OCI-LY1 (cell line): ENCODE measurements around the gene ABCG2.

Experiments used
- H2AFZ ChIP-seq: fragments of 200-600 bp; sonication (generic), shearing (Covaris generic); 2 replicates; pipeline ENCODE4 v1.6.0; 2014; ENCODE audit warnings: antibody characterized with exemption, mild to moderate bottlenecking, low read length
- H3F3A ChIP-seq: fragments of 200-600 bp; sonication (generic), shearing (Covaris generic); 2 replicates; pipeline ENCODE4 v1.6.0; 2014; ENCODE audit warnings: mild to moderate bottlenecking, antibody characterized with exemption, low read length, moderate library complexity; ENCODE audit not compliant: insufficient read depth
- H3K27ac ChIP-seq: fragments of 200-600 bp; sonication (generic); 2 replicates; pipeline ENCODE4 v1.5.1; 2014; ENCODE audit warnings: low read length, mixed run types, mild to moderate bottlenecking, low read depth; ENCODE audit not compliant: poor library complexity, severe bottlenecking
- H3K27me3 ChIP-seq: fragments of 200-600 bp; sonication (generic); 2 replicates; pipeline ENCODE4 v1.6.0; 2014; ENCODE audit warnings: antibody characterized with exemption, mild to moderate bottlenecking, low read length, moderate library complexity; ENCODE audit not compliant: insufficient read depth
- H3K36me3 ChIP-seq: fragments of 200-600 bp; sonication (generic); 2 replicates; pipeline ENCODE4 v1.6.1; 2014; ENCODE audit warnings: mild to moderate bottlenecking, antibody characterized with exemption, low read length, moderate library complexity, mixed read lengths; ENCODE audit not compliant: insufficient read depth
- H3K4me1 ChIP-seq: fragments of 200-600 bp; sonication (generic); 2 replicates; pipeline ENCODE4 v1.5.1; 2014; ENCODE audit warnings: mild to moderate bottlenecking, low read length, moderate library complexity; ENCODE audit not compliant: insufficient read depth, severe bottlenecking
- H3K4me2 ChIP-seq: fragments of 200-600 bp; sonication (generic), shearing (Covaris generic); 2 replicates; pipeline ENCODE4 v1.6.1; 2014; ENCODE audit warnings: low read length
- H3K4me3 ChIP-seq: fragments of 200-600 bp; sonication (generic); 2 replicates; pipeline ENCODE4 v1.5.1; 2014; ENCODE audit warnings: low read length, low read depth, mild to moderate bottlenecking, mixed read lengths; ENCODE audit not compliant: poor library complexity, severe bottlenecking
- H3K79me2 ChIP-seq: fragments of 200-600 bp; shearing (Covaris generic); 2 replicates; pipeline ENCODE4 v1.6.1; 2016; ENCODE audit warnings: mixed run types, low read length, mixed read lengths; ENCODE audit not compliant: insufficient read depth
- H3K9ac ChIP-seq: fragments of 200-600 bp; sonication (generic), shearing (Covaris generic); 2 replicates; pipeline ENCODE4 v1.6.1; 2014; ENCODE audit warnings: mild to moderate bottlenecking, low read length, mixed read lengths
- H3K9me2 ChIP-seq: fragments of 200-600 bp; sonication (generic), shearing (Covaris generic); 2 replicates; pipeline ENCODE4 v1.6.1; 2014; ENCODE audit warnings: low read depth, mild to moderate bottlenecking, low read length, mixed read lengths
- H3K9me3 ChIP-seq: fragments of 200-600 bp; shearing (Covaris generic); 2 replicates; pipeline ENCODE4 v1.6.1; 2014; ENCODE audit warnings: low read length, mixed read lengths
- H4K20me1 ChIP-seq: fragments of 200-600 bp; sonication (generic), shearing (Covaris generic); 2 replicates; pipeline ENCODE4 v1.6.0; 2016; ENCODE audit warnings: mild to moderate bottlenecking, low read length; ENCODE audit not compliant: insufficient read depth
- EZH2 ChIP-seq: fragments of 200-600 bp; sonication (generic), shearing (Covaris generic); IDR thresholded peaks from 2 replicates; pipeline ENCODE4 v1.8.0; 2017; ENCODE audit warnings: borderline replicate concordance, mixed run types, mild to moderate bottlenecking, antibody characterized with exemption, low read length, moderate library complexity, mixed read lengths
- TF ChIP-seq, protein P1 (sequence below): fragments of 200-600 bp; sonication (generic), shearing (Covaris generic); IDR thresholded peaks from 2 replicates; pipeline ENCODE4 v1.5.1; 2017; ENCODE audit warnings: mild to moderate bottlenecking, antibody characterized with exemption, low read length, moderate library complexity, mixed read lengths

Gene ABCG2

DNA sequence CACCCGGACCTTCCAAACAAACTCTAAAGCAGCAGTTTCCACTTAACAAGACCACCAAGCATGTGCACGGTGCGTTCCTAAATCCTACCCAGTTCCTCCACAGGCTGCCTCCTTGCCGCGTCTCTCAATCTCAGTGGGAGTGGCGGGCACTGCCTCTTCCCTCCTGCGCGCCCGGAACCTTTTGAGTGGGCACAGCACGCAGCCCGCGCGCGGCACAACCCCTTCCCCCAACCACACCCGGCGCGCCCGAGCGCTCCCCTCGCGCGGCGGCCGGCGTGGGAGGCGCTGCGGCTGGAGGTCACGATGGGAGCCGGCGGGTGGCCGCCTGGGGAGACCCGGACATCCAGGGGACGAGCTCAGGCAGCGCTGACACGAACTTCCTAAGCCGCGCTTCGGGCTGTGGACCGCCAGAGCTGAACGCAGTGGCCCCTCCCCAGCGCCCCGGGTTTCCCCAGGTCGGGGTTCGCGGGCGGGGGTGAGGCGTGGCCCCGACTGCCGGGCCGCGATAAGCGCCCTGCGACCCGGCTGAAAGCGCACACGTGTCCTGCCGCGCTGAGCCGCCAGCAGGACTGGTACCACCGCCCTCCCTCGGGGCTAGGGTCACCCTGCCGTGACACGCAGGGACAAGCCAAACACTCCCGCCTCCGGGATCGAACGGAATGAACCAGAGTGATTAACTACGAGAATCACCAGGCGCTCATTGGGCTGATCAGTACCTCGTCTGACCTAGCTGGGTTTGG is at the start of gene ABCG2:
Gene ABCG2, minus strand, starts transcription at position 151 of the 740 bp plus-strand sequence. CDS start 18,644 bp downstream, outside the sequence.
- Histone ChIP-seq H3K27ac (no peak within 1 kb of the TSS), H3K9ac (no peak within 1 kb of the TSS)

DNA sequence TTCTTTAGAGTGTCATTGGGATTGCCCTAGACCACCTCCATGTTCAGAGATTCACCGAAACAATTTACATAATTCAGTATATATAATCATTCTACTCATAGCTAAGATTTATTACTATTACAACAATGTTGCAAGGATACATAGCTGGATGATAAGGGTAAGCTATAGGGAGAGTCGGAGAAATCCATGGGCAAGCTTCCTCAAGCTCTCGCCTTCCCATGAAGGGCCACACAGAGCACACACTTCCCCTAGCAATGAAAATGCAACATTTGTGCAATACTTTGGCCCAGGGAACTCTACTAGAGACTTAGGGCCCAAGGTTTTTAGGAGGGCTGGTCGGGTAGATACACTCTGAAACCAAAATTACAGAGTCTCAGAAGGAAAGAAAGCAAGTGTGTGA is 49.7 kb upstream of the ABCG2 start:
- no peaks in the 10 kb centered on the region for H3K79me2 ChIP-seq
- H3K9ac ChIP-seq = no peak overlapping the region
- no peaks in the 10 kb centered on the region for H3K27me3 ChIP-seq
- H3K27ac ChIP-seq = no peak overlapping the region
- no peaks in the 10 kb centered on the region for H3K36me3 ChIP-seq
- H3K4me2 ChIP-seq = no peak overlapping the region
- H4K20me1 ChIP-seq = no peaks in the 10 kb centered on the region
- no peaks in the 10 kb centered on the region for H3K9me3 ChIP-seq
- H3F3A ChIP-seq = no peaks in the 10 kb centered on the region
- no peak overlapping the region for H2AFZ ChIP-seq
- no peaks in the 10 kb centered on the region for H3K9me2 ChIP-seq
- TF ChIP-seq EZH2 = no peak
- TF ChIP-seq, protein P1, sequence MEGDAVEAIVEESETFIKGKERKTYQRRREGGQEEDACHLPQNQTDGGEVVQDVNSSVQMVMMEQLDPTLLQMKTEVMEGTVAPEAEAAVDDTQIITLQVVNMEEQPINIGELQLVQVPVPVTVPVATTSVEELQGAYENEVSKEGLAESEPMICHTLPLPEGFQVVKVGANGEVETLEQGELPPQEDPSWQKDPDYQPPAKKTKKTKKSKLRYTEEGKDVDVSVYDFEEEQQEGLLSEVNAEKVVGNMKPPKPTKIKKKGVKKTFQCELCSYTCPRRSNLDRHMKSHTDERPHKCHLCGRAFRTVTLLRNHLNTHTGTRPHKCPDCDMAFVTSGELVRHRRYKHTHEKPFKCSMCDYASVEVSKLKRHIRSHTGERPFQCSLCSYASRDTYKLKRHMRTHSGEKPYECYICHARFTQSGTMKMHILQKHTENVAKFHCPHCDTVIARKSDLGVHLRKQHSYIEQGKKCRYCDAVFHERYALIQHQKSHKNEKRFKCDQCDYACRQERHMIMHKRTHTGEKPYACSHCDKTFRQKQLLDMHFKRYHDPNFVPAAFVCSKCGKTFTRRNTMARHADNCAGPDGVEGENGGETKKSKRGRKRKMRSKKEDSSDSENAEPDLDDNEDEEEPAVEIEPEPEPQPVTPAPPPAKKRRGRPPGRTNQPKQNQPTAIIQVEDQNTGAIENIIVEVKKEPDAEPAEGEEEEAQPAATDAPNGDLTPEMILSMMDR = no peak
- no peaks in the 10 kb centered on the region for H3K4me1 ChIP-seq
- H3K4me3 ChIP-seq = no peak overlapping the region

More for the DNA sequence above, at the start of gene ABCG2:
- no peaks in the 10 kb centered on the region for H3K27me3 ChIP-seq
- no peak within 1 kb of the TSS for H3K4me2 ChIP-seq
- no peak within 1 kb of the TSS for H3K4me3 ChIP-seq
- H3K79me2 ChIP-seq = no peaks in the 10 kb centered on the region
- no peaks in the 10 kb centered on the region for H3K36me3 ChIP-seq
- TF ChIP-seq, protein P1 = no peak
- TF ChIP-seq EZH2 = no peak
- no peaks in the 10 kb centered on the region for H3F3A ChIP-seq
- no peaks in the 10 kb centered on the region for H3K9me2 ChIP-seq
- no peaks in the 10 kb centered on the region for H4K20me1 ChIP-seq
- H2AFZ ChIP-seq = no peak within 1 kb of the TSS
- no peaks in the 10 kb centered on the region for H3K4me1 ChIP-seq
- H3K9me3 ChIP-seq = no peaks in the 10 kb centered on the region

DNA sequence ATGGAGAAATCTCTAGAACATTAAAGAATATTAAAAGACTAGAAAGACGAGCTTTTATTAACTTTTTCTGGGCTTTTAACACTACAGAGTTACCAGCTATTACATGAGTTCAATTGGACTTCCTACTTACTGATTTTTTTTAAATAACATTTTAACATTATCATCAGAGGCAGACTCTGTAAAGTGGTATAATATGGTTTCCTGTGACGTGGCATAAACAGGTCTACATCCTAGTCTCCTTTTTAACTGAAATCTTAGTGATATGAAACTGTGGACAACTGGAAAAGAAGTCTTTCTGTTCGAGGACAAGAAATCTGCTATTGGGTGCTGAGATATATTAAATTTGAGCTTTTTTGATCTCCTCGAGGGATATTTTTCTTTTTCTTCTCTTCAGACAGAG is 48.7 kb upstream of the ABCG2 start:
- H3K9ac ChIP-seq = no peak overlapping the region
- no peak overlapping the region for H3K4me2 ChIP-seq
- TF ChIP-seq, protein P1 = no peak
- TF ChIP-seq EZH2 = no peak
- H3K4me3 ChIP-seq = no peak overlapping the region
- H3K9me2 ChIP-seq = no peaks in the 10 kb centered on the region
- no peaks in the 10 kb centered on the region for H3K36me3 ChIP-seq
- H3K4me1 ChIP-seq = no peaks in the 10 kb centered on the region
- H3K9me3 ChIP-seq = no peaks in the 10 kb centered on the region
- H3K27ac ChIP-seq = no peak overlapping the region
- H3K79me2 ChIP-seq = no peaks in the 10 kb centered on the region
- H3K27me3 ChIP-seq = no peaks in the 10 kb centered on the region
- H4K20me1 ChIP-seq = no peaks in the 10 kb centered on the region
- no peak overlapping the region for H2AFZ ChIP-seq
- no peaks in the 10 kb centered on the region for H3F3A ChIP-seq
